HCT116 (cell line): ENCODE data around the gene ADGRA3. TPM values are rescaled to one million over a fixed set of nuclear protein-coding genes. Genes with fewer than 3 reads are reported as not detected.

ENCODE experiments used
- ATAC-seq: fragments of 200-7000 bp; cut with Tn5 transposase; 2 replicates; pipeline ENCODE4 v1.9.1; 2020; ENCODE audit warnings: mild to moderate bottlenecking, moderate library complexity
- BruUV-seq: library from RNA; stranded (reverse); fragments of 400-500 nt; replicated peaks from 2 replicates; lab custom pipeline; 2021; lab: Mats Ljungman, UMichigan
- CTCF ChIA-PET: fragments of 300-600 bp; sonication (Branson Sonifier 250); formaldehyde crosslinking; loops from one replicate; lab custom pipeline; 2021; ENCODE audit warnings: antibody characterized with exemption; lab: Charles Lee
- POLR2A ChIA-PET: fragments of 300-600, 350-600 bp; sonication (Branson Sonifier 250); formaldehyde crosslinking; loops from one replicate; lab custom pipeline; 2021; ENCODE audit warnings: antibody characterized with exemption; lab: Charles Lee
- RAD21 ChIA-PET, 2 experiments: fragments of 300-600 bp; sonication (Branson Sonifier 250); formaldehyde crosslinking; loops; one replicate each; lab custom pipeline; 2023; ENCODE audit warnings: low total read pairs in 2 of 2; ENCODE audit not compliant: uncharacterized antibody in 2 of 2, unreplicated experiment in 2 of 2, low non-redundant PET in 1 of 2; lab: Charles Lee
- DNase-seq: peaks from one replicate; pipeline ENCODE4 v3.0.0-alpha.2; 2010; ENCODE audit warnings: low read depth, low spot score
- H2AFZ ChIP-seq: fragments of 200-600 bp; shearing (Covaris generic), sonication (generic); 2 replicates; pipeline ENCODE4 v1.6.1; 2017; ENCODE audit warnings: low read depth, mixed run types, mixed read lengths, antibody characterized with exemption, low read length; ENCODE audit not compliant: poor library complexity, severe bottlenecking
- H3K27ac ChIP-seq: 2 replicates; pipeline ENCODE4 v1.5.1; 2012; ENCODE audit warnings: low read depth, low read length
- H3K27me3 ChIP-seq: fragments of 200-600 bp; sonication (generic); 2 replicates; pipeline ENCODE4 v1.6.1; 2016; ENCODE audit warnings: mixed run types, low read length, mixed read lengths; ENCODE audit not compliant: insufficient read depth
- H3K36me3 ChIP-seq, 2 experiments: fragments of 200-500 bp in 1 of 2; fragments of 200-600 bp in 1 of 2; sonication (Bioruptor generic) in 1 of 2; sonication (generic) in 1 of 2; 2 replicates each; pipeline versions ENCODE4 v1.5.1 to v1.6.1; 2014 to 2016; ENCODE audit warnings: low read length in 2 of 2, inconsistent platforms in 1 of 2, mixed read lengths in 1 of 2, mixed run types in 1 of 2; ENCODE audit not compliant: insufficient read depth in 2 of 2, control insufficient read depth in 1 of 2
- H3K4me1 ChIP-seq, 2 experiments: fragments of 200-600 bp in 1 of 2; sonication (generic) in 1 of 2; 2 replicates each; pipeline versions ENCODE4 v1.5.1 to v1.6.1; 2012 to 2017; ENCODE audit warnings: low read length in 2 of 2, inconsistent platforms in 1 of 2, mild to moderate bottlenecking in 1 of 2, mixed read lengths in 1 of 2, mixed run types in 1 of 2, moderate library complexity in 1 of 2; ENCODE audit not compliant: insufficient read depth in 2 of 2, control insufficient read depth in 1 of 2
- H3K4me2 ChIP-seq: fragments of 200-600 bp; sonication (generic); 2 replicates; pipeline ENCODE4 v1.6.1; 2017; ENCODE audit warnings: mixed run types, low read length, mixed read lengths
- H3K4me3 ChIP-seq, 2 experiments: fragments of 200-600 bp in 1 of 2; sonication (generic) in 1 of 2; replicated peaks in 1 of 2; 2 replicates each; pipeline ENCODE4 v1.5.1; 2011 to 2016; ENCODE audit warnings: low read length in 2 of 2, control low read depth in 1 of 2, low read depth in 1 of 2, mild to moderate bottlenecking in 1 of 2, mixed read lengths in 1 of 2, mixed run types in 1 of 2
- H3K79me2 ChIP-seq: fragments of 200-600 bp; sonication (generic); 2 replicates; pipeline ENCODE4 v1.6.1; 2017; ENCODE audit warnings: mild to moderate bottlenecking, mixed run types, low read length, moderate library complexity, mixed read lengths; ENCODE audit not compliant: insufficient read depth
- H3K9ac ChIP-seq: fragments of 200-600 bp; sonication (generic); 2 replicates; pipeline ENCODE4 v1.6.1; 2016; ENCODE audit warnings: low read length, mixed read lengths
- H3K9me2 ChIP-seq: fragments of 200-600 bp; sonication (generic), shearing (Covaris generic); 2 replicates; pipeline ENCODE4 v1.6.1; 2017; ENCODE audit warnings: mixed run types, mild to moderate bottlenecking, moderate library complexity; ENCODE audit not compliant: insufficient read depth
- H3K9me3 ChIP-seq, 2 experiments: fragments of 200-500 bp in 1 of 2; fragments of 200-600 bp in 1 of 2; sonication (Bioruptor generic) in 1 of 2; sonication (generic) in 1 of 2; 2 replicates each; pipeline ENCODE4 v1.6.1; 2014 to 2017; ENCODE audit warnings: low read length in 2 of 2, mixed read lengths in 2 of 2, inconsistent platforms in 1 of 2, low read depth in 1 of 2, mild to moderate bottlenecking in 1 of 2, mixed run types in 1 of 2, moderate library complexity in 1 of 2; ENCODE audit not compliant: control insufficient read depth in 1 of 2, insufficient read depth in 1 of 2
- H4K20me1 ChIP-seq: fragments of 200-600 bp; sonication (generic), shearing (Covaris generic); 2 replicates; pipeline ENCODE4 v1.6.1; 2017; ENCODE audit warnings: mixed run types, mild to moderate bottlenecking, moderate library complexity; ENCODE audit not compliant: insufficient read depth
- CBX3 ChIP-seq: IDR thresholded peaks from 2 replicates; pipeline ENCODE4 v1.6.1; 2012; ENCODE audit warnings: low read depth
- EZH2 ChIP-seq: fragments of 200-600 bp; sonication (generic); IDR thresholded peaks from 2 replicates; pipeline ENCODE4 v1.6.1; 2017; ENCODE audit warnings: antibody characterized with exemption, mixed run types
- EZH2phosphoT487 ChIP-seq: fragments of 200-600 bp; IDR thresholded peaks from 2 replicates; pipeline ENCODE4 v1.6.1; 2018; ENCODE audit warnings: antibody characterized with exemption, borderline replicate concordance
- FOSL1 ChIP-seq: IDR thresholded peaks from 2 replicates; pipeline ENCODE4 v1.6.1; 2012; ENCODE audit warnings: low read depth
- POLR2A ChIP-seq: IDR thresholded peaks from 2 replicates; pipeline ENCODE4 v1.7.0; 2011; ENCODE audit warnings: borderline replicate concordance; ENCODE audit not compliant: insufficient read depth, insufficient read length; ENCODE audit errors: extremely low read depth
- POLR2AphosphoS5 ChIP-seq: IDR thresholded peaks from 2 replicates; pipeline ENCODE4 v1.6.1; 2011; ENCODE audit warnings: mild to moderate bottlenecking, low read depth, low read length, moderate library complexity
- RAD21 ChIP-seq: IDR thresholded peaks from 2 replicates; pipeline ENCODE4 v1.6.1; 2012; ENCODE audit warnings: low read depth, mild to moderate bottlenecking
- SIN3A ChIP-seq: IDR thresholded peaks from 2 replicates; pipeline ENCODE4 v1.6.1; 2012; ENCODE audit warnings: low read depth
- SP1 ChIP-seq: IDR thresholded peaks from 2 replicates; pipeline ENCODE4 v1.6.1; 2012; ENCODE audit warnings: low read depth
- TCF7L2 ChIP-seq: IDR thresholded peaks from 2 replicates; pipeline ENCODE4 v1.7.0; 2011; ENCODE audit warnings: borderline replicate concordance, inconsistent platforms; ENCODE audit not compliant: insufficient read depth, insufficient read length; ENCODE audit errors: extremely low read depth
- YY1 ChIP-seq: IDR thresholded peaks from 2 replicates; pipeline ENCODE4 v1.6.1; 2011; ENCODE audit warnings: low read length, low read depth, moderate library complexity, mild to moderate bottlenecking; ENCODE audit not compliant: insufficient replicate concordance; ENCODE audit errors: extremely low read depth
- ZNF274 ChIP-seq: fragments of 200-500 bp; sonication (Bioruptor generic); IDR thresholded peaks from 2 replicates; pipeline ENCODE4 v1.6.1; 2014; ENCODE audit warnings: mild to moderate bottlenecking, low read depth, low read length, inconsistent platforms
- intact Hi-C: fragments of 100-400 bp; cut with micrococcal nuclease; formaldehyde crosslinking; loops from 2 replicates; pipeline ENCODE4 v1.10.0; 2022
- total RNA-seq: library from RNA; stranded (reverse); gene quantifications from one replicate; pipeline ENCODE4 v1.2.1, GENCODE V29; 2021; ENCODE audit not compliant: unreplicated experiment
- TF ChIP-seq, protein P1 (sequence below): IDR thresholded peaks from 2 replicates; pipeline ENCODE4 v1.6.1; 2011; ENCODE audit warnings: mild to moderate bottlenecking, low read length, moderate library complexity; ENCODE audit not compliant: insufficient replicate concordance; ENCODE audit errors: extremely low read depth
- TF ChIP-seq, protein P2 (sequence below): IDR thresholded peaks from 2 replicates; pipeline ENCODE4 v1.6.1; 2012; ENCODE audit warnings: low read depth
- TF ChIP-seq, protein P3 (sequence below): IDR thresholded peaks from 2 replicates; pipeline ENCODE4 v1.6.1; 2012
- TF ChIP-seq, protein P4 (sequence below): IDR thresholded peaks from 2 replicates; pipeline ENCODE4 v1.6.1; 2012

ADGRA3 gene
- total RNA-seq, 1 experiment from 2014 or later, result 43.0 TPM

DNA sequence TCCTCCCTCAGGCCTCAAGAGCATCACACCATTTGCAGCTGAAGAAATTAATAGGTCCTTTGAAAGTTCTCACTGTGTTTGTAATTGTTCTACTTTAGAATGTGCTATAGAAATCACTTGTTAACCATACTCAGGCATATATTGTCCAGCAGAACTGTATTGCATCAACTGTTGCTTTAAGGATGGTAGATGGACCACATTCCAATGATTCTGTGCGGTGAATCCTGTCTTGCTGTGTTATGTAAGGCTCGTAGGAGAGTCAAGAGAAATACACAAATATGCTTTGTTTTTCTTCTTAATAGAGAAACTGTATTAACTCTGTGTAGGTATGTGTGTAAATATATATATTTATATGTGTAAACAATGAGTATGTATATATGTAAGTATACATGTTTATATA is 6.3 kb upstream of the ADGRA3 start:
- ChIA-PET POLR2A (no interaction called here), CTCF (no interaction called here), RAD21 (no interaction called here)
- no peaks in the 10 kb centered on the region for H3K36me3 ChIP-seq
- H3K27me3 ChIP-seq, result no peaks in the 10 kb centered on the region
- H4K20me1 ChIP-seq, result no peaks in the 10 kb centered on the region
- H2AFZ ChIP-seq, result no peak overlapping the region
- H3K9me3 ChIP-seq, result no peaks in the 10 kb centered on the region
- H3K9me2 ChIP-seq, result no peaks in the 10 kb centered on the region
- H3K4me1 ChIP-seq, result no peaks in the 10 kb centered on the region
- intact Hi-C loops, result no loop called here
- DNase-seq (no peak), ATAC-seq (no peak)
- H3K27ac ChIP-seq, result no peak overlapping the region
- H3K79me2 ChIP-seq, result no peaks in the 10 kb centered on the region
- H3K4me3 ChIP-seq, result no peak overlapping the region
- no TSS peak for BruUV-seq
- H3K9ac ChIP-seq, result no peak overlapping the region
- no peak overlapping the region for H3K4me2 ChIP-seq
- TF ChIP-seq YY1 (no peak), POLR2A (no peak), SP1 (no peak), CBX3 (no peak), FOSL1 (no peak), TCF7L2 (no peak), EZH2 (no peak), EZH2phosphoT487 (no peak), POLR2AphosphoS5 (no peak), SIN3A (no peak), RAD21 (no peak), ZNF274 (no peak)
- TF ChIP-seq, protein P1, sequence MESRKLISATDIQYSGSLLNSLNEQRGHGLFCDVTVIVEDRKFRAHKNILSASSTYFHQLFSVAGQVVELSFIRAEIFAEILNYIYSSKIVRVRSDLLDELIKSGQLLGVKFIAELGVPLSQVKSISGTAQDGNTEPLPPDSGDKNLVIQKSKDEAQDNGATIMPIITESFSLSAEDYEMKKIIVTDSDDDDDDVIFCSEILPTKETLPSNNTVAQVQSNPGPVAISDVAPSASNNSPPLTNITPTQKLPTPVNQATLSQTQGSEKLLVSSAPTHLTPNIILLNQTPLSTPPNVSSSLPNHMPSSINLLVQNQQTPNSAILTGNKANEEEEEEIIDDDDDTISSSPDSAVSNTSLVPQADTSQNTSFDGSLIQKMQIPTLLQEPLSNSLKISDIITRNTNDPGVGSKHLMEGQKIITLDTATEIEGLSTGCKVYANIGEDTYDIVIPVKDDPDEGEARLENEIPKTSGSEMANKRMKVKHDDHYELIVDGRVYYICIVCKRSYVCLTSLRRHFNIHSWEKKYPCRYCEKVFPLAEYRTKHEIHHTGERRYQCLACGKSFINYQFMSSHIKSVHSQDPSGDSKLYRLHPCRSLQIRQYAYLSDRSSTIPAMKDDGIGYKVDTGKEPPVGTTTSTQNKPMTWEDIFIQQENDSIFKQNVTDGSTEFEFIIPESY, result no peak
- TF ChIP-seq, protein P2, sequence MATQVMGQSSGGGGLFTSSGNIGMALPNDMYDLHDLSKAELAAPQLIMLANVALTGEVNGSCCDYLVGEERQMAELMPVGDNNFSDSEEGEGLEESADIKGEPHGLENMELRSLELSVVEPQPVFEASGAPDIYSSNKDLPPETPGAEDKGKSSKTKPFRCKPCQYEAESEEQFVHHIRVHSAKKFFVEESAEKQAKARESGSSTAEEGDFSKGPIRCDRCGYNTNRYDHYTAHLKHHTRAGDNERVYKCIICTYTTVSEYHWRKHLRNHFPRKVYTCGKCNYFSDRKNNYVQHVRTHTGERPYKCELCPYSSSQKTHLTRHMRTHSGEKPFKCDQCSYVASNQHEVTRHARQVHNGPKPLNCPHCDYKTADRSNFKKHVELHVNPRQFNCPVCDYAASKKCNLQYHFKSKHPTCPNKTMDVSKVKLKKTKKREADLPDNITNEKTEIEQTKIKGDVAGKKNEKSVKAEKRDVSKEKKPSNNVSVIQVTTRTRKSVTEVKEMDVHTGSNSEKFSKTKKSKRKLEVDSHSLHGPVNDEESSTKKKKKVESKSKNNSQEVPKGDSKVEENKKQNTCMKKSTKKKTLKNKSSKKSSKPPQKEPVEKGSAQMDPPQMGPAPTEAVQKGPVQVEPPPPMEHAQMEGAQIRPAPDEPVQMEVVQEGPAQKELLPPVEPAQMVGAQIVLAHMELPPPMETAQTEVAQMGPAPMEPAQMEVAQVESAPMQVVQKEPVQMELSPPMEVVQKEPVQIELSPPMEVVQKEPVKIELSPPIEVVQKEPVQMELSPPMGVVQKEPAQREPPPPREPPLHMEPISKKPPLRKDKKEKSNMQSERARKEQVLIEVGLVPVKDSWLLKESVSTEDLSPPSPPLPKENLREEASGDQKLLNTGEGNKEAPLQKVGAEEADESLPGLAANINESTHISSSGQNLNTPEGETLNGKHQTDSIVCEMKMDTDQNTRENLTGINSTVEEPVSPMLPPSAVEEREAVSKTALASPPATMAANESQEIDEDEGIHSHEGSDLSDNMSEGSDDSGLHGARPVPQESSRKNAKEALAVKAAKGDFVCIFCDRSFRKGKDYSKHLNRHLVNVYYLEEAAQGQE, result no peak
- TF ChIP-seq, protein P3, sequence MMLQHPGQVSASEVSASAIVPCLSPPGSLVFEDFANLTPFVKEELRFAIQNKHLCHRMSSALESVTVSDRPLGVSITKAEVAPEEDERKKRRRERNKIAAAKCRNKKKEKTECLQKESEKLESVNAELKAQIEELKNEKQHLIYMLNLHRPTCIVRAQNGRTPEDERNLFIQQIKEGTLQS, result no peak
- TF ChIP-seq, protein P4, sequence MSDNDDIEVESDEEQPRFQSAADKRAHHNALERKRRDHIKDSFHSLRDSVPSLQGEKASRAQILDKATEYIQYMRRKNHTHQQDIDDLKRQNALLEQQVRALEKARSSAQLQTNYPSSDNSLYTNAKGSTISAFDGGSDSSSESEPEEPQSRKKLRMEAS, result no peak
